ENCODE measurements around the gene HTRA3. TPM values are rescaled to one million over a fixed set of nuclear protein-coding genes. Genes with fewer than 3 reads are reported as not detected.

The HTRA3 gene
- total RNA-seq, 1 donor = 0.86 TPM

GRCh38 chr4:8285143-8285975, 15.8 kb downstream of the HTRA3 start:
- DNase-seq (ENCODE audit: low read depth) = no peak
- TF ChIP-seq, protein P1, sequence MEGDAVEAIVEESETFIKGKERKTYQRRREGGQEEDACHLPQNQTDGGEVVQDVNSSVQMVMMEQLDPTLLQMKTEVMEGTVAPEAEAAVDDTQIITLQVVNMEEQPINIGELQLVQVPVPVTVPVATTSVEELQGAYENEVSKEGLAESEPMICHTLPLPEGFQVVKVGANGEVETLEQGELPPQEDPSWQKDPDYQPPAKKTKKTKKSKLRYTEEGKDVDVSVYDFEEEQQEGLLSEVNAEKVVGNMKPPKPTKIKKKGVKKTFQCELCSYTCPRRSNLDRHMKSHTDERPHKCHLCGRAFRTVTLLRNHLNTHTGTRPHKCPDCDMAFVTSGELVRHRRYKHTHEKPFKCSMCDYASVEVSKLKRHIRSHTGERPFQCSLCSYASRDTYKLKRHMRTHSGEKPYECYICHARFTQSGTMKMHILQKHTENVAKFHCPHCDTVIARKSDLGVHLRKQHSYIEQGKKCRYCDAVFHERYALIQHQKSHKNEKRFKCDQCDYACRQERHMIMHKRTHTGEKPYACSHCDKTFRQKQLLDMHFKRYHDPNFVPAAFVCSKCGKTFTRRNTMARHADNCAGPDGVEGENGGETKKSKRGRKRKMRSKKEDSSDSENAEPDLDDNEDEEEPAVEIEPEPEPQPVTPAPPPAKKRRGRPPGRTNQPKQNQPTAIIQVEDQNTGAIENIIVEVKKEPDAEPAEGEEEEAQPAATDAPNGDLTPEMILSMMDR (IDR thresholded peaks at IDR 0.05; ENCODE audit: insufficient read depth, low read depth, low read length) = no peak
- no peak overlapping the region for H3K4me3 ChIP-seq (ENCODE audit: low read depth, low read length)

- no peak overlapping the region for H3K4me3 ChIP-seq (ENCODE audit: low read depth, low read length)
- no peak for DNase-seq (ENCODE audit: low read depth)
- TF ChIP-seq, protein P1 (IDR thresholded peaks at IDR 0.05; ENCODE audit: insufficient read depth, low read depth, low read length) = no peak
Observed at GRCh38 chr4:8285976-8286718, 16.6 kb downstream of the HTRA3 start.

DNA sequence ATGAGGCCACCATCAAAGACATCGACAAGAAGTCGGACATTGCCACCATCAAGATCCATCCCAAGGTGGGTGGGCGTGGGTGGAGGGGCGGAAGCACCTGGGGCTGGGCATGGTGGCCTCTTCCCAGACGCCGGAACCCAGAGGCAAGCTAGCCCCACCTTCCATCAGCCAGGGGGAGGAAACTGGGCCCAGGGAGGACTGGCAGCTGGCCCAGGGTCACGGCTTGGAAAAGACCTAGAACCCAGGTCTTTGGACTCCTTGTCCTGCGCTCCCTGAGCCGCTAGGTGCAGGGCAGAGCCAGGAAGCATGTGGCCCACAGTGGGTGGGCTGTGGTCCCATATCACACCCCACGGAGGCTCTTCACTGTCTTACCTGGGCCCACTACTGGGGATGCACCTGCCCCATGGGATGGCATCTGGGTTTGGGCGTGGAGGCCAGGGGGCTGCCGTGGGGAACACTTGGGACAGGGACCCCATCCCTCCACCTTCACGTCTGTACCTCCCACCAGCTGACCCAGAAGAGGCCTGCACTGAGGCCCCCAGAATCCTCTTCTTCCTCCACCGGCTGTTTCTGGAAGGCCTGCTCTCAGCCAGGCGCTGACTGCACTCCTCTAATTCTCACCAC, 17.3 kb downstream of the HTRA3 start:
- H3K4me3 ChIP-seq (ENCODE audit: low read depth, low read length) = no peak overlapping the region
- DNase-seq (ENCODE audit: low read depth) = no peak
- TF ChIP-seq, protein P1 (IDR thresholded peaks at IDR 0.05; ENCODE audit: insufficient read depth, low read depth, low read length) = no peak

GRCh38 chr4:8287343-8288280, 18.1 kb downstream of the HTRA3 start:
- DNase-seq (ENCODE audit: low read depth) = no peak

DNA sequence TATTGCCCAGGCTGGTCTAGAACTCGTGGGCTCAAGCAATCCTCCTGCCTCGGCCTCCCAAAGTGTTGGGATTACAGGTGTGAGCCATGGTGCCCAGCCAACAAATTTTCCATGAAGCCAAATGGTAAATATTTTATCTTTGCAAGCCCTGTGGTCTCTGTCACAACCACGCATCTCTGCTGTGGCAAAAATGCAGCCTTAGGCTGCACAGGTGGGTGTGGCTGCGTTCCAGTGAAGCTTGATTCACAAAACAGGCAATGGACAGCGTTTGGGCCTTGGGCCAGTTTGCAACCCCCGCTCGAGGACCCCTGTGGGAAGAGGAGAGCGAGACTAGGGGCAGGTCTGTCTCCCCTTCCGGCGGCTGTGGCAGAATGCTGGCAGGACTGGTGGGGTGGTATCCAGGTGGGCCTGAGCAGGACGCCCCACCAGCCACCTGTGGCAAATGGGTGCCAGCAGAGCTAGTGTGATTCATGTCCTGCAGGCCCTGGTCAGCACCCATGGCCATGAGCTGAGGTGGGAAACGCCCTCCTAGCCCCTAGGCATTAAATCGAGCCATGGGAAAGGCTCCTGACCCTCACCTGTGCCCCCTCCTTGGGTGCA, 19.7 kb downstream of the HTRA3 start:
- TF ChIP-seq, protein P1 (IDR thresholded peaks at IDR 0.05; ENCODE audit: insufficient read depth, low read depth, low read length) = no peak
- no peak overlapping the region for H3K4me3 ChIP-seq (ENCODE audit: low read depth, low read length)
- no peak for DNase-seq (ENCODE audit: low read depth)

More at GRCh38 chr4:8287343-8288280, 18.1 kb downstream of the HTRA3 start:
- TF ChIP-seq, protein P1 (IDR thresholded peaks at IDR 0.05; ENCODE audit: insufficient read depth, low read depth, low read length) = no peak
- no peak overlapping the region for H3K4me3 ChIP-seq (ENCODE audit: low read depth, low read length)

Measured in fibroblast of villous mesenchyme (primary cell).